Activated T-helper 9 cell treated with anti-CD3 and anti-CD28 coated beads, Interleukin-2, amount 50 U/mL, for 16 hours (primary cell): ENCODE results near the gene SASS6.

Experiments
- DNase-seq: peaks from one replicate; pipeline ENCODE4 v3.0.0-alpha.2; 2020; ENCODE audit warnings: low read depth

The SASS6 gene

GRCh38 chr1:100109554-100110066 lies 23.1 kb downstream of the SASS6 start:
- no peak for DNase-seq

DNA sequence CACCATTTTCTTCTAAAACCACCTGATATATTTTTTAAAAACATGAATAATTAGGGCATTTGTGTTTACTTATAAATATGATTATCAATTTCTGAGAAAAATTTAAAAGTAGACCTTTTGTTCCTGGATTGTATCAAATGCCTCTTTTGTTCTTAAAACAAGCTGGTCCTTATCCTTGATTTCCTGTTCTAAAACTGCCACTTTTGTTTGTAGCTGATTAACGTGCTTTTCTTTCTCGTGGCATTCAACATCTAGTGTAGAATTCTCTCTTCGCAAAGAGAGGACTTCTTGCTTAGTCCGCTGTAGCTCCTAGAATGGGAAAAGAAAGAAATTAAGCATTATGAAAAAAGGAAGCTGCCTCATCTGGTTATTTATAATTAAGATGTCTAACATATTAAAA lies 25.0 kb downstream of the SASS6 start:
- DNase-seq, result no peak

GRCh38 chr1:100101564-100101963 lies 31.2 kb downstream of the SASS6 start:
- no peak for DNase-seq

- no peak for DNase-seq
These were observed 32.5 kb downstream of the SASS6 start for GRCh38 chr1:100100202-100100601.

GRCh38 chr1:100090471-100090870 lies 42.3 kb downstream of the SASS6 start:
- DNase-seq, result no peak

DNA sequence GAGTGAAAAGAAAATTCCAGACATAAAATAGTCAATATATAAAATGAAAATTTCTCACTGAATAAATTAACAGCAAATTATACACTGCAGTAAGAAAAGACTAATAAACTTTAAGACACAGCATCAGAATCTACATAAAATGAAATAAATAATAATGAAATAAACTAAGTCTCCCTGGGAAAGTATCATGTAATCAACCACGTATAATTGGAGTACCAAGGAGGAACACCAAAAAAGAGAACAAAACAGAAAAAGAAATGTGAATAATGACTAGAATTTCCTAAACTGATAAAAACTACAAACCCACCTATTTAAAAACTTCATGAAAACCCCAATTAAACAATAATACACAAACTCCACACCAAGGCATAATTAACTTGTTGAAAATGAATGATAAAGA lies 43.6 kb downstream of the SASS6 start:
- no peak for DNase-seq

- DNase-seq, result no peak
These were observed 45.3 kb downstream of the SASS6 start for GRCh38 chr1:100087396-100087795.

DNA sequence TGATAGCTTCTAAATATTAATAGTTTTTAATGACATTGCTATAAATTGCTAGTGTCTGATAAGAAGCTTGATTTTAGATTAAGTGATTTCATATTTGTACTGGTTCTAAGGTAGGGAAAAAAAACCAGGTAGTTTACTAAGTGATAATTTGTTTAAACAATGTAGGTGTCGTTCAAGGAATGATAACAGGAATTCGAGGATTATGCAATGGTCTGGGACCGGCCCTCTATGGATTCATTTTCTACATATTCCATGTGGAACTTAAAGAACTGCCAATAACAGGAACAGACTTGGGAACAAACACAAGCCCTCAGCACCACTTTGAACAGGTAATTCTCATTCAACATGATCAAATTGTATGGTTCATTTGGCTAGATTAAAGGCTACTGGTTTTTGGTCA lies 52.4 kb downstream of the SASS6 start:
- DNase-seq, result no peak

- no peak for DNase-seq
These were observed 55.2 kb downstream of the SASS6 start for GRCh38 chr1:100077531-100077930.

GRCh38 chr1:100076744-100077143 lies 56.0 kb downstream of the SASS6 start:
- no peak for DNase-seq

DNA sequence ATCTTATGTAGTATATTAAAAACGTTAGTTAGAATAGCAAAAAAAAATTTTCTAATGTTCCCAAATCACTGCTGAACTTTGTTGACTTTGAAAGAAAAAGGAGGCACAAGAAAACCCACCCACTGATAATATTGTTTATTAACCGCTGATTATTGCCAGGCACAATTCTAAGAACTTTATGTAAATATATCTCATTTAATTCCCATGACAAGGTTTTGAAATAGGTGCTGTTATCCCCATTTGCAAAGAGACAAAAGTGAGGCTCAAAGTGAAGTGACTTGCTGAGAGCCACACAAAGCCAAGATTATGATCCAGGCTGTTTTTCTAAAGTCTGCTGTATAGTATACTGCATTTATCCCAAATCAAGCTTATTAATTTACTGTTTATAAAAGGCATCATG lies 56.4 kb downstream of the SASS6 start:
- no peak for DNase-seq

GRCh38 chr1:100075773-100076172 lies 57.0 kb downstream of the SASS6 start:
- DNase-seq, result no peak

GRCh38 chr1:100074604-100075395 lies 57.9 kb downstream of the SASS6 start:
- no peak for DNase-seq

DNA sequence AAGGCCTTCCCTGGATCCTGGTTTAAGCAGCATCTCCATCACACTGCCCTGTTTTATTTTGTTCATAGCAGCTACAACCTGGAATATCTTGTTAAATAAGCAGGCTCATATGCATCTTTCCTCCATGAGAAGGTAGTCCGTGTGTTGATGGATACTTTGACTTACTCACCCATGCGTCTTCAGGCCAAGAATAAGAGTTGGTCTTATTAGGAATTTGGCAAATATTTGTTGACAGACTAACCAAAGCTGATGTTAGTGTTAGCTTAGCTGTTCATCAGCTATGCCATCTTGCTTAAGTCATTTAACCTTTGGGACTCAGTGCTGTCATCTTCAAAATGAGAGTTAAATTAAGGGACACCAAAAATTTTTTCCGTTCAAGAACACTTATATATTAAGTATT lies 59.2 kb downstream of the SASS6 start:
- no peak for DNase-seq

- no peak for DNase-seq
These were observed 62.4 kb downstream of the SASS6 start for GRCh38 chr1:100070201-100070939.

- no peak for DNase-seq
These were observed 66.8 kb downstream of the SASS6 start for GRCh38 chr1:100065969-100066227.

DNA sequence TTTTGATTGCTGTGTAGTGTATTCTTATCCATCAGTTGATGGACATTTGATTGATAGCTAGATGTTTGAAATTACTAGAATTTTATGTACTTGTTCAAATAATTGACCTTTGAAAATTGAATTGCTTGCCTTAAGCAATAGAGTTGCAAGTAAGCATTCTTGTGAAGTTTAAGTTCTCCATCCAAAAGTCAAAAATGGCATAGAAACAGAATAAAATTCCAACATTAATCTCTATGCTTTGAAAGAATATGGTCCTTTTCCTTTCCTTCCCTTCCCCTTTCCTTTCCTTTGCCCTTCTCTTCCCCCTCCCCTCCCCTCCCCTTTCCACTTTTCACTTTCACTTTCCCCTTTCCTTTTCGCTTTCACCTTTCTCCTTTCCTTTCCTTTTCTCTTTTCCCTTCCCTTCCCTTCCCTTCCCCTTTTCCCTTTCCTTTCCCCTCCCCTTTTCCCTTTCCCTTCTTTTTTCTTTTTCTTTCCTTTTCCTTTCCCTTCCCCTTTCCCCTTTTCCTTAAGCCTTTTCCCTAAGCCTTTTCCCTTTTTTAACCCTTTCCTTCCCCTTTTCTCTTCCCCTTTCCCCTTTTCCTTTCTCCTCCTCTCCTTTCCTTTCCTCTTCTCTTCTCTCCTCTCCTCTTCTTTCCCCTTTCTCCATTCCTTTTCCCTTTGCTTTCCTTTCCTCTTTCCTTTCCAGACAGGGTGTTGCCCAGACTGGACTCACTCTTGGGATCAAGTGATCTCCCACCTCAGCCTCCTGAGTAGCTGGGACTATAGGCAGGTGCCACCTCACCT lies 67.4 kb downstream of the SASS6 start:
- DNase-seq, result no peak

DNA sequence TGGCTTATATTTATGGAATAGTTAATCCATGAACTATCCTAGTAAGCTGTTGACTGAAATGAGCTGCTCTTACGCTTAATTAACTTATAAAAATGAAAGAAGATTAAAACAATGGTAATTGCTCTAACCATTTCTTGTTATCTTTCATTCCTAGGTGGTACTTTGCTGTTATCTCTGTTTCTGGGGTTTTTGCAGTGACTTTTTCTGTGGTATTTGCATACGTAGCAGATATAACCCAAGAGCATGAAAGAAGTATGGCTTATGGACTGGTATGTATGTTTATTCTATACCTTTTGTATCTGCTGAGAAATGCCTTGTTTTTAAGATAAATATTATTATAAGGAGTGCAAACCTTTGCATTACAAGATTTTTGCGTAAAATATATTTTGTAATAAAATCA lies 71.0 kb downstream of the SASS6 start:
- DNase-seq, result no peak

- no peak for DNase-seq
These were observed 79.0 kb downstream of the SASS6 start for GRCh38 chr1:100053727-100054126.

DNA sequence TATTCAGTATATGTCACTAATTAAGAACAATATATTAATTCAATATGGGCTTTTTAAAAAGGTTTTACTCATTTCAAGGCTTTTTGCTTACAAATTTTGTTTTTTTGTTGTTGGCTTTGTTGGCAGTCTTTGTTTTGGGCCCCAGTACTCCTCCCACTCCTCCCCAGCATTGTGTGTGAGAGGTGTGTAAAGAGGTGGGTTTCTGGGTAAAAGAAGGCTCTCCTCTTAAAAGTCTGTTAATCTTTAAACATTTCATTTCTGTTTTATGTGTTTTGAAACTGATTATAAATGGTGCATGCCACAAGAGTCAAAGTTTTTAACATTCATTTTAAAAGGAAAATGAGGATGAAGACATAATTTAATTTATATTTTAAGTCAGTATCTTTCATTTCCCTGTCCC lies 79.6 kb downstream of the SASS6 start:
- DNase-seq, result no peak

GRCh38 chr1:100051893-100052292 lies 80.8 kb downstream of the SASS6 start:
- DNase-seq, result no peak

DNA sequence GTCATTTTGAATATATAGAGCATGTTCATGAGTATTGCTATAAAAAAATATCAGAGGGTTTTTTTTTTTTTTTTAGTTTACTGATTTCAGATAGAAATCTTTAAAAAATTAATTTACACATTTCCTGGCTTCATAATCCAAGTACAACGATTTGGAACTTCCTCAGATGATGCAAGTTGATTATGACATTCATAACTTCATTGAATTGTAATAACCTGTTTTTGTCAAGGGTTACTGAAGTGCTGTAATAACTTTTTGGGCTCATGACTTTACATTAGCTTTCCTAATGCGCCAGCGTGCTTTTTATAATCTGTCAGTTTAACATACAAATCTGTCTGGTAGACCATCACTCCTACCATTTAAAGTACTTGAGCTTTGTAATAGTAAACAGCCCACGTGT lies 81.3 kb downstream of the SASS6 start:
- DNase-seq, result no peak

GRCh38 chr1:100050139-100050538 lies 82.6 kb downstream of the SASS6 start:
- no peak for DNase-seq
